M059J (cell line): ENCODE results near the gene FANCD2. TPM values are rescaled to one million over a fixed set of nuclear protein-coding genes. Genes with fewer than 3 reads are reported as not detected.
"Not testable (repeated sequence)": the region's sequence is repeated elsewhere in the genome, so short reads cannot be mapped to it uniquely, and the experiment has no call there.

Experiments used
- DNase-seq: peaks from one replicate; pipeline ENCODE4 v3.0.0-alpha.2; 2012; ENCODE audit warnings: low read depth
- total RNA-seq: library from RNA; depleted of rRNA; stranded (reverse); fragments of >200 nt; shearing (Covaris generic); gene quantifications from 2 replicates; pipeline ENCODE4 v1.2.3, GENCODE V29; 2014; rRNA removed

FANCD2 gene
- total RNA-seq = 12.2 and 16.0 TPM in 2 replicates

- peak; percentile 78 for DNase-seq
Observed at GRCh38 chr3:10026084-10026890, at the start of gene FANCD2. Gene FANCD2, plus strand, starts transcription at chr3:10026437. Its CDS starts 2,221 bp downstream, at chr3:10028658.

- peak; percentile 95 for DNase-seq
Observed at GRCh38 chr3:9976721-9977709, 49.2 kb upstream of the FANCD2 start.

- no peak for DNase-seq
Observed at GRCh38 chr3:9978710-9979305, 47.4 kb upstream of the FANCD2 start.

DNA sequence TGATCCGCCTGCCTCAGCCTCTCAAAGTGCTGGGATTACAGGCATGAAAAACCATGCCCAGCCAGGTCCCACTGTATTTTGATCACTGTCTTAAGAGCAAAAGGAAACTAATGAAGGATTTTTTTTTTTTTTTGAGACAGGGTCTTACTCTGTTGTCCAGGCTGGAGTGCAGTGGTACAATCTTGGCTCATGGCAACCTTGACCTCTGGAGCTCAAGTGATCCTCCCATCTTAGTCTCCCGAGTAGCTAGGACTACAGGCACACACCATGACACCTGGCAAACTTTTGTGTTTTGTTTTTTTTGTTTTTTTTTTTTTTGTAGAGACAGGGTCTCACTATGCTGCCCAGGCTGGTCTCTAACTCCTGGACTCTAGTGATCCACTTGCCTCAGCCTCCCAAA lies 46.0 kb upstream of the FANCD2 start:
- DNase-seq = no peak

DNA sequence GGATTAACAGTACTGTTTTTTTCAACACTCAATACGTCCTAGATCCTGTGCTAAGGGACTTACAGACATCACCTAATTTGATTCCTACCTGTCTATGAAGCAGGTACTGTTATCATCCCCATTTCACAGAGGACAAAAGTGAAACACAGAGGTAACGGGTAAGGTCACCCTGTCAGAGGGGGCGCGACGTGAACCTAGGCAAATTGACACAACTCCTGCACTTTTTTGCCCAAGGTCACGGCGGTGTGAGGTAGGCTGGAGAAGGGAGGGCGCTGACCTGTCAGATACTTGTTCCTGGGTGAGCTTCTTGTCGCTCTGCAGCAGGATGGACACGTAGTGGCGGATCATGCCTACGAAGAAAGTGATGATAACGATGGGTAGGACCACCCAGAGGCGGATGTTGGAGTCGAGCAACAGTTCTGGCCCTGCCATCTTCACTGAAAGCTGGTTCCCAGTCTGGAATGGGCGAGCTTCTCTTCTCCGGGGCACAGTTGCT lies 40.0 kb upstream of the FANCD2 start:
- no peak for DNase-seq

- no peak for DNase-seq
Observed at GRCh38 chr3:9994086-9994844, 32.0 kb upstream of the FANCD2 start.

GRCh38 chr3:10000686-10001085 lies 25.6 kb upstream of the FANCD2 start:
- no peak for DNase-seq

- DNase-seq = no peak
Observed at GRCh38 chr3:10002951-10003350, 23.3 kb upstream of the FANCD2 start.

DNA sequence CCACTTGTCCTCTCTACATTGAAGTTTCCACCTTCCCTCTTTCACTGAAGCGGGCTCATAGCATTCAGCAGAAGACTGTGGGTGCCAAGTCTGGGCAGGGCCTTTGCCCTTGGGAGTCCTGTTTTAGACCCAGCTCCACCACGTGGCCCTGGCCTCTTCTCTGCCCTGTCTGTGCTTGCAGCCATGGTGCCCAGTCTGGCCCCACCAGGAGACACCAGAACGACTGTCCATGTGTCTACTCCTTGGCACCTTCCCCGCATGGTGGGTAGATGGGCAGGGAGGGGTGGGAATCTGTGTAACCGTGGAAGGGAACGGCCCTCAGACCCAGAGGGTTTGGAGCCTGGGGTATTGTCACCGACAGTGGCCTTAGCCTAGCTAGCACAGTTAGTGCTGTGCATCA lies 21.7 kb upstream of the FANCD2 start:
- no peak for DNase-seq

GRCh38 chr3:10004960-10005564 lies 21.2 kb upstream of the FANCD2 start:
- no peak for DNase-seq

DNA sequence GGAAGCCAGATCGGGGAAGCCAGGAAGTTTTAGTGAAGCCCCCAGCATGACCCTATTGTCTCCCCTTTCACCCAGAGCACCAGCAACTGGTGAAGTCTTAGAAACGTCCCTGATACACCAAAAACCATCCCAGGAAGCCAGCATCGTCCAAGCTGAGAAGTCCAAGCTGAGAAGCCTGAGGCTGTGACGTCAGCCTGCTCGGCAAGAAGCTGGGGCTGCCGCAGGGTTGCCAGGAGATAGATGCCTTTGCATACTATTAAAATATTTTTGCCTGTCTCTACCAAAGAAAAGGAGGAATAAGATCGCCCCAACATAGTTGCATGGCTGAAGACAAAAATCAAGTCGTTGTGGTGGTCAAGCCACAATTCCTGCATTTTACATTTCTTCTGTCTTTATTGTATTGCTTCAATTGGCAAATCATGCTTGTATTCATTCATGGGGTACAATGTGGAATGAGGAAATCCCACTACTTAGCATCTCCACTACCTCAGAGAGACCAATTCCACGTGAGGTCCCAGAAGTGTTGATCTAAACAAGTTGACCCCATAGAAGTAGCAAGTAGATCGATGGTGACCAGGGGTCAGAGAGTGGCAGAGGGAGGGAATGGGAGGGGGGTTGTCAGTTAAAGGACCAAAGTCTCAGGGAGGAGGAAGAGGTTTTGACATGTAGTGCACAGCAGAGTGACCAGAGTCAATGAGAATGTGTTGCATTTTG lies 20.0 kb upstream of the FANCD2 start:
- DNase-seq = no peak

DNA sequence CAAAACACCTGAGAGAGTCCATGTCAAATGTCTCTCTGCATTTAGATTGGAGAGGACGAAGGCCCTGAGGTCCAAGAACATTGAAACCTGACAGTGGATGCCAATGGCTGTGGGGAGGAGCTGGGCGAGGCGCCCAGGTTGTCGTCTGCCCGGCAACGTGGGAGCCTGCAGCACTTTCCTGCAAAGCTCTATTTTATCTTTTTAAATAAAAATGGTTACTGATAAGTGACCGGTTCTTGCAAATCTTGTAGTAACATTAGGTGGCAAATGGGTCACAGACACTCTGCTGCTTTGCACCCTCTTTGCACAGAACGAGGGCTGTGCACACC lies 19.5 kb upstream of the FANCD2 start:
- DNase-seq = no peak

- DNase-seq = no peak
Observed at GRCh38 chr3:10007126-10007782, 19.0 kb upstream of the FANCD2 start.

- DNase-seq = not testable (repeated sequence)
Observed at GRCh38 chr3:10008216-10008587, 18.0 kb upstream of the FANCD2 start.

- peak; percentile 14 for DNase-seq
Observed at GRCh38 chr3:10008588-10009344, 17.5 kb upstream of the FANCD2 start.

DNA sequence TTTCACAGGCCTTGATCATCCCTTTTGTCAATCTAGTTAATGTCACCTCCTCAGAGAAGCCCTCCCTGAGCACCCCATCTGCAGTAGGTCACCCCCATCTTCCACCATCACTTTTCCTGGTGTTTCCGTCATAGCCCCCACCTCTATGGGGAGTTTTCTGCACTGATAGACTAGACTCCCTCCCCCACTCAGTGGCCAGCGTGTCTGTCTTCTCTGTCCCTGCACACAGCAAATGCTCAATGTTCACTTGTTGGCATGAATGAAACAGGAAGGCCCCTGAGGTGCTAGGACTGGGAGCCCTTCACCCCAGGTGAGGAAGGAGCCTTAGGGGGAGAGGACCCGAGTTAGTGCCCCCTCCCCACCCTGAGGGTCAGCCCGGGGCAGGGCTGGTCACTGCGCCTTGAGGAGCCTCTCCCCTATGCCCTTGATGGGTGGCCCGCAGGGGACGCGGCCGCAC lies 15.8 kb upstream of the FANCD2 start:
- DNase-seq = peak; percentile 11

DNA sequence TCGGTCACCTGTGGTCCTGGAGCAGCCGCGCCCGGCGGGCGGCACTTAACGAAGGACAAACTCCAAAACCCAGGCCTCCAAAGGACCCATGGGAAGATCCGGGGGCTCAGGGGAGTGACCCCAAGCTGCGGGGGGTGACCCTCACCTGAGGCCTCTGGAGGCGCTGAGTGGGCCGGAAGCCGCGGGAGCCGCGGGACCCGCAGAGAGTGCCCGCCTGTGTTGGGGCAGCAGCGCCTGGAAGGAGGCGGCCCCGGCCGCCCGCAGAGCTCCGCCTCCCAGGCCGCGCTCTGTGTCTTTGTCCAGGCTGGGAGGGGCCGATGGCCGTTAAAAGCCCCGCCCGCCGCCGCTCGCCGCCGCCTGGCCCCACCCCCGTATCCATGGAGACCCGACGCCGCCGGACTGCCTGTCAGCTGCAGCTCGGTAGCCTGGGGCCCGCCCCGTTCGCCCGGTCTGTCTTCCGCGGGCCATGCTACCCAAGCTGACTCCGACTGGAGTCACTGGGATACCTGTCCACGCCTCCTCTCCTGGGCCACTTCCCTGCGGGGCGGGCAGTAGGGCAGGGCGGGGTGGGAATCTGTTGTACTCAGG lies 15.3 kb upstream of the FANCD2 start:
- peak; percentile 84 for DNase-seq

- DNase-seq = peak; percentile 73
Observed at GRCh38 chr3:10011631-10012030, 14.6 kb upstream of the FANCD2 start.
